Left cardiac atrium (tissue), 4 donors: ENCODE data around the gene RNF125. TPM values are rescaled to one million over a fixed set of nuclear protein-coding genes. Genes with fewer than 3 reads are reported as not detected.
"Not testable (repeated sequence)": the region's sequence is repeated elsewhere in the genome, so short reads cannot be mapped to it uniquely, and the experiment has no call there.

Source experiments
- ATAC-seq, 2 donors: fragments of 200-7000 bp; cut with Tn5 transposase; one replicate each; pipeline ENCODE4 v1.9.1; 2020; ENCODE audit warnings: mild to moderate bottlenecking in 2 of 2, moderate library complexity in 2 of 2
- DNase-seq: peaks from one replicate; pipeline ENCODE4 v3.0.0-alpha.2; 2020
- intact Hi-C, 2 donors: fragments of 100-400 bp; cut with DNase I; formaldehyde crosslinking; loops; one replicate each; pipeline versions ENCODE4 v1.14.1 to v1.15.1; 2022 to 2023
- long read RNA-seq: library from polyadenylated mRNA; unstranded; transcript quantifications from one replicate; pipeline ENCODE4 v2.0.0, GENCODE V29; 2021
- total RNA-seq, 2 donors: library from RNA; stranded (reverse); fragmentation: NEBNext Ultra II Directional; extraction: Animal tissue kit (Norgen Biotek cat#: 25700); gene quantifications; one replicate each; pipeline ENCODE4 v1.2.1, GENCODE V29; 2021
- donor health status: DM: no; HTN: yes; CAD: no.
- donor health status: DM: no; HTN: yes; CAD: no; lungs with severe emphysema.
- donor health status: DM: yes; HTN: yes; CAD: no.
- donor health status: Dilated cardiomyopathy.

Gene RNF125
- 1 to 10 TPM; 3.5 to 5.1 TPM for total RNA-seq
- long read RNA-seq, full-length matches to known transcripts, result 4 of 5 reads
- long read RNA-seq, partial matches to known transcripts, result 0 of 5 reads
- long read RNA-seq, other reads (novel, unspliced or antisense), result 1 of 5 reads

GRCh38 chr18:32018331-32019250 lies at the start of gene RNF125:
Gene RNF125 (plus strand): TSS chr18:32018825. CDS start chr18:32018864, 39 bp downstream.
- intact Hi-C loops, result no loop called here
- DNase-seq, result peak; percentile 88
- ATAC-seq, result peak; percentile 92 to 98

- intact Hi-C loops, result loop anchor here (10.0 kb wide), 2 partner anchors 226 to 406 kb away; no protein-coding TSS in a partner anchor
- ATAC-seq (no peak), DNase-seq (no peak)
Measured at GRCh38 chr18:31970617-31971016, 48.0 kb upstream of the RNF125 start.

- intact Hi-C loops, result loop anchor here (10.0 kb wide), 2 partner anchors 229 to 409 kb away; no protein-coding TSS in a partner anchor
- ATAC-seq, result no peak
- no peak for DNase-seq
Measured at GRCh38 chr18:31973929-31974546, 44.6 kb upstream of the RNF125 start.

- no peak for ATAC-seq
- intact Hi-C loops, result loop anchor here (5.0 to 10.0 kb wide), 3 partner anchors 231 to 411 kb away; no protein-coding TSS in a partner anchor
- DNase-seq, result no peak
Measured at GRCh38 chr18:31976242-31976641, 42.4 kb upstream of the RNF125 start.

- peak; percentile 63 to 68 for ATAC-seq
- DNase-seq, result no peak
- intact Hi-C loops, result loop anchor here (5.0 to 10.0 kb wide), 3 partner anchors 233 to 413 kb away; no protein-coding TSS in a partner anchor
Measured at GRCh38 chr18:31977270-31977872, 41.3 kb upstream of the RNF125 start.

GRCh38 chr18:31978616-31979015 lies 40.0 kb upstream of the RNF125 start:
- no peak for ATAC-seq
- no peak for DNase-seq
- intact Hi-C loops, result loop anchor here (5.0 to 10.0 kb wide), 3 partner anchors 234 to 414 kb away; no protein-coding TSS in a partner anchor

GRCh38 chr18:31979714-31980113 lies 38.9 kb upstream of the RNF125 start:
- intact Hi-C loops, result loop anchor here (5.0 to 10.0 kb wide), 3 partner anchors 235 to 415 kb away; no protein-coding TSS in a partner anchor
- no peak for ATAC-seq

GRCh38 chr18:31980863-31981262 lies 37.8 kb upstream of the RNF125 start:
- ATAC-seq (no peak), DNase-seq (no peak)
- intact Hi-C loops, result no loop called here

More at GRCh38 chr18:31979714-31980113, 38.9 kb upstream of the RNF125 start:
- DNase-seq, result no peak

GRCh38 chr18:31983020-31983419 lies 35.6 kb upstream of the RNF125 start:
- peak; percentile 78 to 81 for ATAC-seq
- no peak for DNase-seq
- intact Hi-C loops, result no loop called here

GRCh38 chr18:31983976-31984375 lies 34.6 kb upstream of the RNF125 start:
- intact Hi-C loops, result no loop called here

GRCh38 chr18:31990823-31991222 lies 27.8 kb upstream of the RNF125 start:
- DNase-seq (no peak), ATAC-seq (no peak)
- intact Hi-C loops, result no loop called here

More at GRCh38 chr18:31983976-31984375, 34.6 kb upstream of the RNF125 start:
- ATAC-seq (no peak), DNase-seq (no peak)

GRCh38 chr18:31996007-31996406 lies 22.6 kb upstream of the RNF125 start:
- intact Hi-C loops, result no loop called here
- ATAC-seq (no peak), DNase-seq (no peak)

- intact Hi-C loops, result no loop called here
- DNase-seq, result no peak
- no peak for ATAC-seq
Measured at GRCh38 chr18:31998880-31999412, 19.7 kb upstream of the RNF125 start.

GRCh38 chr18:32001141-32001540 lies 17.5 kb upstream of the RNF125 start:
- ATAC-seq, intact Hi-C loops: not testable (repeated sequence)

GRCh38 chr18:32003822-32004221 lies 14.8 kb upstream of the RNF125 start:
- intact Hi-C loops, result not testable (repeated sequence)

More at GRCh38 chr18:32001141-32001540, 17.5 kb upstream of the RNF125 start:
- not testable (repeated sequence) for DNase-seq

GRCh38 chr18:32010124-32010721 lies 8.4 kb upstream of the RNF125 start:
- intact Hi-C loops, result no loop called here
- ATAC-seq, result no peak
- no peak for DNase-seq

More at GRCh38 chr18:32003822-32004221, 14.8 kb upstream of the RNF125 start:
- ATAC-seq, DNase-seq: not testable (repeated sequence)

- DNase-seq (no peak), ATAC-seq (no peak)
- intact Hi-C loops, result no loop called here
Measured at GRCh38 chr18:32011193-32011592, 7.4 kb upstream of the RNF125 start.

GRCh38 chr18:32019251-32019948 lies 775 bp downstream of the RNF125 start:
- intact Hi-C loops, result no loop called here
- ATAC-seq (peak; percentile 64 to 65), DNase-seq (peak; percentile 64)
